Stimulated activated naive B cell treated with anti-CD40 and anti-IgM and Interleukin-4, amounts not matched to agents 10 μg/mL and 1 μg/mL and 100 μg/mL, for 72 hours (primary cell): ENCODE data around the gene POLD2.
"Not testable (repeated sequence)": the region's sequence is repeated elsewhere in the genome, so short reads cannot be mapped to it uniquely, and the experiment has no call there.

Experiments
- ATAC-seq, 2 donors: fragments of 150-1000 bp; cut with Tn5 transposase; replicated peaks; 2 replicates each; pipeline ENCODE4 v1.10.0; 2021; ENCODE audit warnings: moderate library complexity in 1 of 2
- DNase-seq: peaks from one replicate; pipeline ENCODE4 v3.0.0; 2021
- H3K27ac Mint-ChIP-seq: one replicate; pipeline ENCODE4 v1.8.0; 2022; ENCODE audit warnings: mild to moderate bottlenecking, mixed read lengths
- H3K27me3 Mint-ChIP-seq, 2 donors: one replicate each; pipeline ENCODE4 v1.8.0; 2022; ENCODE audit warnings: mixed read lengths in 2 of 2
- H3K36me3 Mint-ChIP-seq, 2 donors: one replicate each; pipeline ENCODE4 v1.8.0; 2022; ENCODE audit warnings: mixed read lengths in 2 of 2, mild to moderate bottlenecking in 1 of 2
- H3K4me1 Mint-ChIP-seq, 2 donors: one replicate each; pipeline ENCODE4 v1.8.0; 2022; ENCODE audit warnings: mixed read lengths in 2 of 2, mild to moderate bottlenecking in 1 of 2
- H3K4me3 Mint-ChIP-seq, 2 donors: one replicate each; pipeline ENCODE4 v1.8.0; 2022; ENCODE audit warnings: mild to moderate bottlenecking in 2 of 2, mixed read lengths in 2 of 2, moderate library complexity in 1 of 2
- H3K9me3 Mint-ChIP-seq, 2 donors: one replicate each; pipeline ENCODE4 v1.8.0; 2022; ENCODE audit warnings: mixed read lengths in 2 of 2, mild to moderate bottlenecking in 1 of 2

Gene POLD2

DNA sequence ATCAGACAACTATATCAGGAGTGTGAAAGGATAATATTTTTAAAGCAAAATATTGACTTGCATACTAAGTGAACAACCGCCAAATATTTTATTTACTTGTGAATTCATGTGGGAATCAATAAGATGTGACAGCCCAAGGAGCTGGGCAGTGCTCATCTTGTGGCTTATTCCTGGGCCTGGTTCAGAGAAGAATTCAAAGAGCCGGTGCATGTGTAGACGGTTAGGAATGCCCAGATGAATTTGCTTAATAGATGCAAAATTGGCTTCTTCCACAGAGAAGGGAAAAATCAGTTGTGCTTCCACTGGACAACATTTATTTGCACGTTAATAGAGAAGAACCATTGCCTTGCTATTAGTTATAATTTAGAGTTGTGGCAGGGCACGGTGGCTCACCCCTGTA lies 13.4 kb upstream of the POLD2 start:
- Mint-ChIP-seq H3K27me3 (peaks cover 0 to 15% of the 10 kb centered on the region in 2 donors), H3K4me1 (no peaks in the 10 kb centered on the region), H3K9me3 (no peaks in the 10 kb centered on the region), H3K4me3 (no peak overlapping the region), H3K36me3 (no peaks in the 10 kb centered on the region), H3K27ac (no peak overlapping the region)
- ATAC-seq (no peak), DNase-seq (no peak)

DNA sequence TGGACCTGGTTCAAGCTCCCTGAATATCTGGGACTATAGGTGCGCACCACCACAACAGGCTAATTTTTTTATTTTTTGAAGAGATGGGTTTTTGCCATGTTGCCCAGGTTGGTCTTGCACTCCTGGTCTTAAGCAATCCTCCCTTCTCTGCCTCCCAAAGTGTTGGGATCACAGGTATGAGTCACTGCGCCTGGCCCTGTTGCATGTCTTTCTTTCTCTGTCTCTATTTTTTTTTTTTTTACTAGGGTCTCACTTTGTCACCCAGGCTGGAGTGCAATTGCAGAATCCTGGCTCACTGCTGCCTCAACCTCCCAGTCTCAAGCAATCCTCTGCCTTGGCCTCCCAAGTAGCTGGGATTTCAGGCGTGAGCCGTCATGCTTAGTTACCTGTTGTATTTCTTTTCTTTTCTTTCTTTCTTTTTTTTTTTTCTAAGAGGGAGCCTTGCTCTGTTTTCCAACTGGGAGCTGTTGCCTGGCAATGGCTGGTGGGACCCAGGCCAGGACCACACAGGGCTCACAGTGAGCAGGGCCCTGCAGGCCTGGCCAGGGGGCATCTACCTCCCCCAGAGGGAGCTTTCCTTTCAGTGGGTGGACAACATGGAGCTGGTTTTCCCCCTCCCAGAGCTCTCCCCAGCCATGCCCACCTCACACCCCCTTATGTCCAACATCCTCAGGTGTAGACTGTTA lies 11.7 kb upstream of the POLD2 start:
- no peaks in the 10 kb centered on the region for H3K36me3 Mint-ChIP-seq
- H3K27me3 Mint-ChIP-seq, result peaks cover 0 to 12% of the 10 kb centered on the region in 2 donors
- no peak overlapping the region for H3K27ac Mint-ChIP-seq
- no peaks in the 10 kb centered on the region for H3K4me1 Mint-ChIP-seq
- no peaks in the 10 kb centered on the region for H3K9me3 Mint-ChIP-seq
- DNase-seq, result no peak
- ATAC-seq, result no peak
- no peak overlapping the region for H3K4me3 Mint-ChIP-seq

DNA sequence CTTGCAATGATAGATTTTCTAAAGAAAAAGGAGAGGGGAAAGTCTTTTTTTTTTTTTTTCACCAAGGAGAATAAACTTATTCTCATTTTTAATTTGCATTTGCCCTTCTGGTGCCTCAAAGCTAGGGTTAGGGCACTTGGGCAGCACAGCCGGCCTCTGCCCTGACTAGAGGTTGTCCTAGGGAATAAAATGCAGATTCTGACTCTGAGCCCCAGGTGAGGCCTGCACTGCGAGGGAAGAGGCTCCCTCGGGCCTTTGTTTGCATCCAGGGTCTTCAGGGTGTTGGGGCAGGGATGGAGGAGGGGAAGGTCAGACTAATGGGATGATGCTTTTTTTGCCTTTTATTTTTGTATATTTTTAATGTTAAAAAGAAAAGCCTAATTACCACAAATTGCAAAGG lies 9.9 kb upstream of the POLD2 start:
- H3K27me3 Mint-ChIP-seq, result no peaks in the 10 kb centered on the region
- H3K4me1 Mint-ChIP-seq, result no peaks in the 10 kb centered on the region
- no peak overlapping the region for H3K27ac Mint-ChIP-seq
- no peaks in the 10 kb centered on the region for H3K36me3 Mint-ChIP-seq
- no peak for ATAC-seq
- no peaks in the 10 kb centered on the region for H3K9me3 Mint-ChIP-seq
- no peak for DNase-seq
- H3K4me3 Mint-ChIP-seq, result no peak overlapping the region

DNA sequence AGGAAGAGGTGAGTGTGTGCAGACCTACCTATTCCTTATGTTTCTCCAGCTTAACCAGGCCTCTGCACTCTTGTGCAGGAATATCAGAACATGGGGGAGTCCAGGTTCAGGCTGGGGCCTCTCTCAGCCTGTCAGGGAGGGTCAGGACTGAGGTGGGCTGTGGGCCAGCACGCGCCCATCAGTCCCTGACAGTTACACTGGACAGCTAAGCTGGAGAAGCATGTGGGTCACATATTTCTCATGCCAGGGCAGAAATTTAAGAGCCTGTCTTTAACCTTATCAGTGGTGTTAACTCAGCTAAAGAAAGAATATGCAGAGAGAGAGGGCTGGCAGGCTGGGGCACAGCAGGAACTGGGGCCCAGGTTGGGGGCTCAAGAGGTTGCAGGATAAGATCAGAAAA lies 8.7 kb upstream of the POLD2 start:
- ATAC-seq (no peak), DNase-seq (no peak)
- H3K9me3 Mint-ChIP-seq, result peaks cover 7 to 9% of the 10 kb centered on the region in 2 donors
- no peak overlapping the region for H3K27ac Mint-ChIP-seq
- H3K36me3 Mint-ChIP-seq, result peaks cover 4% of the 10 kb centered on the region in 2 donors
- H3K4me3 Mint-ChIP-seq, result no peak overlapping the region
- no peaks in the 10 kb centered on the region for H3K4me1 Mint-ChIP-seq
- H3K27me3 Mint-ChIP-seq, result no peaks in the 10 kb centered on the region

DNA sequence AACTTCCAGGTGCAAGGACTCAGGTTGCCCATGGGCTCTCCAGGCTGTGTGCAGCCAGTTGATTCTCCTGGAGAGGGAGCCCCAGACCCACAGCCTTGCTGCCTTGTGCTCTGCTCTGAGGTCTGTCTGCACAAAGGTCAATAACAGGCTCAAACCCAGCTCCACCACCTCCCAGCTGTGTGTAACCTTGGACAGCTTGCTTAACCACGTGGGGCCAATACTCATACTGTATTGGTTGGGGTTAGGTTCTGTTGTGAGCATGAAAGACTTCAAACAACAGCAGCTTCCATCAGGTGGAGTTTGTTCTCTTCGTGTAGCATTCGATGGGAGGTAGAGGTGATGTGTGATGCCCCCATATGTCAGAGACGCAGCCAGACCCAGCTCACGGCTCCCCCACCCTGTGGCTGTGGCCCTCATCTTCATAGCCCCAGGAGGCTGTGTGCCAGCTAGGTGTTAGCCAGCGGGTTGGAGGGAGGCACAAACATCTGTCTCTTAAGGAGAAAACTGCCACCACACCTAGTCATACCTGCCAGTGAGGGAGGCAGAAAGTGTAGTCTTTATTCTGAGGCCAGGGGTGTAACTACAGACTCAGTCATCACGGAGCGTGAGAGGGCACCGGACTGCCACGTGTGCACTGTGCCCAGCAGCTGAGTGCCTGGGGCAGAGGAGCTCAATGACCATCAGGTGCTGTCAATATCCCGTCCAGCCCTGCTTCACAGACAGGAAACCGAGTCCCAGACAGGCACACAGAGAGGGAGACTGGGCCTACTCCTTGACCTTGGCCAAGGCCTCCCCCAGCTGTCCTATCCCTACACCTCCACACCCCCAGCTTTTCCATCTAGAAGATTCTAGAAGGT lies 8.1 kb upstream of the POLD2 start:
- Mint-ChIP-seq H3K4me1 (no peaks in the 10 kb centered on the region), H3K36me3 (peaks cover 4% of the 10 kb centered on the region in 2 donors), H3K27me3 (no peaks in the 10 kb centered on the region), H3K27ac (no peak overlapping the region), H3K9me3 (peaks cover 9% of the 10 kb centered on the region in 2 donors), H3K4me3 (no peak overlapping the region)
- DNase-seq (no peak), ATAC-seq (peak; percentile 49 to 58)

DNA sequence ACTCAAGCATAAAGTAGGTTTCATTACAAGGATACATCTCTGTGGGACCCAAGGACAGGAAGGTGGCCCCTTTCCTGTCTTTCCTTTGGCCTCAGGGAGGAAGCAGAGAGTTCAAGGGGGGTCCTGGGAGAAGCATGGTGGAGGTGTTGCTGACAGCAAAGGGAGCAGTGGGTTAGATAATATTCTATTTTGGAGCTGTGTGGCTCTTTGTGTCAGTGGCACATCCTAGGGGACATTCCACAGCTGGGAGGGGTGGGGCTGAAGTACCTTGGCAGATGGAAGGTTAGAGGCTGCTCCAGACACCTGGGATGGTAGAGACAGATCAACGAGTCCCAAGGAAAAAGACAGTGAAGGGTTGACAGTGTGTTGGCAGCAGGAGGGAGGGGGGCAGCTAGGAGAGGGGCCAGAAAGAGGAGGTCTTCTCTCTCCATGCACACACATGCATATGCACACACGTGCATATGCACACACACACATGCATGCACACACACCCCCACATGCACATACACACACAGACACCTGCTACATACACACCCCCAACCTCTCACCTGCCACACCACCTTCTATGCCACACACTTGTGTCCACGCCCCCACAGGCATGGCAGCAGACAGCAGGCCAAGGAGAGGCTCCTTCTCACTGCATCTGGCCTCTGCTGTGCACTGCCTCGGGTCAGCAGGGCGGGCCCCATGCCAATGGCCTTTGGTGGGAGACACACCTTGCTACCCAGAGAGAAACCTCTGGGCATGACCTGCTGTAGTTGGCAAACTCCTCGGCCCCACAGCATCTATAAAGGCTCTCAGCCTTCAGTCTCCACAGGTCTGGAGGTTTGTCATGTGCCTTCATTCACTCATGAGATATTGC lies 5.6 kb upstream of the POLD2 start:
- Mint-ChIP-seq H3K4me3 (no peak overlapping the region), H3K27me3 (no peaks in the 10 kb centered on the region), H3K27ac (no peak overlapping the region), H3K36me3 (peaks cover 4% of the 10 kb centered on the region in 2 donors), H3K9me3 (peaks cover 9% of the 10 kb centered on the region in 2 donors), H3K4me1 (peaks cover 3 to 5% of the 10 kb centered on the region in 2 donors)
- ATAC-seq (no peak), DNase-seq (no peak)

DNA sequence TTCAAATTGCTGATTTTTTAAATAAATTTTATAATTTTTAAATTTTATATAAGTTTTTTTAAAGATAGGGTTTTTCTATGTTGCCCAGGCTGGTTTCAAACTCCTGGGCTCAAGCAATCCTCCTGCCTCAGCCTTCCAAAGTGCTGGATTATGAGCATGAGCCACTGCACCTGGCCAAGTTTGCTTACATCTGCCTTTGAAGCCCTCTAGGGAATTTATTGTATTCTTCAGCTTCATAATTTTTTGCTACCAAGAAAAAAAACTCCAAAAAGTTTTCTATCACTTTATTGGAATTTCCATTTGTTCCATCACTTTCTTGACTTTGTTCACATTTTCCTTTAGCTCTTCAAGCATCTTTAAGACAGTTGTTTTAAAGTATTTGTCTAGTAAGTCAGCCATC lies 3.8 kb upstream of the POLD2 start:
- DNase-seq (no peak), ATAC-seq (no peak)
- no peak overlapping the region for H3K4me3 Mint-ChIP-seq
- peaks cover 9% of the 10 kb centered on the region in 2 donors for H3K9me3 Mint-ChIP-seq
- no peaks in the 10 kb centered on the region for H3K27me3 Mint-ChIP-seq
- peaks cover 4 to 11% of the 10 kb centered on the region in 2 donors for H3K36me3 Mint-ChIP-seq
- peaks cover 7 to 13% of the 10 kb centered on the region in 2 donors for H3K4me1 Mint-ChIP-seq
- no peak overlapping the region for H3K27ac Mint-ChIP-seq

DNA sequence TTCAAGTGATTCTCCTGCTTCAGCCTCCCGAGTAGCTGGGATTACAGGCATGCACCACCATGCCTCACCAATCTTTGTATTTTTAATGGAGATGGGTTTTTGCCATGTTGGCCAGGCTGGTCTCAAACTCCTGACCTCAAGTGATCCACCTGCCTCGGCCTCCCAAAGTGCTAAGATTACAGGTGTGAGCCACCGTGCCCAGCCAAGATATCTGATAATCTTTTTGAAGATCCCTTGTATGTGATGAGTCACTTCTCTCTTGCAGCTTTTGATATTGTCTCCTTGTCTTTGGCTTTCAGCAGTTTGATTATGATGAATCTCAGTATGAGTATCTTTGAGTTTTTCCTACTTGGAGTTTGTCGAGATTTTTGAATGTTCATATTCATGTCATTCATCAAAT lies 3.2 kb upstream of the POLD2 start:
- not testable (repeated sequence) for H3K27ac Mint-ChIP-seq, H3K4me3 Mint-ChIP-seq, ATAC-seq, H3K27me3 Mint-ChIP-seq, H3K9me3 Mint-ChIP-seq, DNase-seq
- H3K4me1 Mint-ChIP-seq, result peaks cover 10 to 19% of the 10 kb centered on the region in 2 donors
- peaks cover 4 to 15% of the 10 kb centered on the region in 2 donors for H3K36me3 Mint-ChIP-seq

DNA sequence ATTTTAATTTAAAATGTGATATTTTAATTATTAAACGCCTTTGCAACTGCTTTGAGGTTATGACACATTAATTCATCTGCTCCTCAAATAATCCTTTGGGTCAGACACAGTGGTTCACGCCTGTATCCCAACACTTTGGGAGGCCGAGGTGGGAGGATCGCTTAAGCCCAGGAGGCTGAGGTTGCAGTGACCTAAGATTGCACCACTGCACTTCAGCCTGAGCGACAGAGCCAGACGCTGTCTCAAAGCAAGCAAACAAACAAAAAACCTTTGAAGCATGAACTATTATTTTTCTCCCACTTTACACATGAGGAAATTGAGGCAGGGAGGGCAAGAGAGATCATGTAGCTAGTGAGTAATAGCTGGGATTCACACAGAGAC lies 1.5 kb upstream of the POLD2 start:
- H3K9me3 Mint-ChIP-seq, result peaks cover 9% of the 10 kb centered on the region in 2 donors

DNA sequence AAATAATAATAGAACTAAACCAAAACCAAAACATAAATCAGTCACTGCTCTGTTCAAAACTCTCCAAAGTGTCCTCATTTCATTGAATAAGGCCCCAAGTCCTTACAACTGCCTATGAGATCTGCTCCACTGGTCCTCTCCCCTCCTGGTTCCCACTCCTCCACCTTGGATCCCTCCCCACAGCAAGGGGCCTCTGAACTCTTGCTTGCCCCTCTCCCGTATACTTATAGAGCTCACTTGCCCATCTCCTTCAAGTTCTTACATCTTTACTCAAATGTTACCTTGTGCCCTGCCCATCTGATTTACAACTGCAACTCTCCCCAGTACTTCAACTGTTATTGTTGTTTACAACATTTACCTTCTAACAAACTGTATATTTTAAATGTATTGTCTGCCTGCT lies 819 bp downstream of the POLD2 start:
- H3K4me1 Mint-ChIP-seq, result peaks cover 28 to 48% of the 10 kb centered on the region in 2 donors
- peaks cover 29 to 49% of the 10 kb centered on the region in 2 donors for H3K36me3 Mint-ChIP-seq
- no peak for DNase-seq
- peak overlapping the region; percentile 87 for H3K27ac Mint-ChIP-seq
- peak overlapping the region; percentile 82 to 90 for H3K4me3 Mint-ChIP-seq
- no peak for ATAC-seq
- no peaks in the 10 kb centered on the region for H3K27me3 Mint-ChIP-seq
- H3K9me3 Mint-ChIP-seq, result peaks cover 3 to 4% of the 10 kb centered on the region in 2 donors

More for the DNA sequence above, 1.5 kb upstream of the POLD2 start:
- ATAC-seq, result no peak
- peaks cover 20 to 26% of the 10 kb centered on the region in 2 donors for H3K4me1 Mint-ChIP-seq
- no peaks in the 10 kb centered on the region for H3K27me3 Mint-ChIP-seq
- no peak overlapping the region for H3K27ac Mint-ChIP-seq
- H3K4me3 Mint-ChIP-seq, result no peak overlapping the region
- peaks cover 14 to 30% of the 10 kb centered on the region in 2 donors for H3K36me3 Mint-ChIP-seq
- no peak for DNase-seq

DNA sequence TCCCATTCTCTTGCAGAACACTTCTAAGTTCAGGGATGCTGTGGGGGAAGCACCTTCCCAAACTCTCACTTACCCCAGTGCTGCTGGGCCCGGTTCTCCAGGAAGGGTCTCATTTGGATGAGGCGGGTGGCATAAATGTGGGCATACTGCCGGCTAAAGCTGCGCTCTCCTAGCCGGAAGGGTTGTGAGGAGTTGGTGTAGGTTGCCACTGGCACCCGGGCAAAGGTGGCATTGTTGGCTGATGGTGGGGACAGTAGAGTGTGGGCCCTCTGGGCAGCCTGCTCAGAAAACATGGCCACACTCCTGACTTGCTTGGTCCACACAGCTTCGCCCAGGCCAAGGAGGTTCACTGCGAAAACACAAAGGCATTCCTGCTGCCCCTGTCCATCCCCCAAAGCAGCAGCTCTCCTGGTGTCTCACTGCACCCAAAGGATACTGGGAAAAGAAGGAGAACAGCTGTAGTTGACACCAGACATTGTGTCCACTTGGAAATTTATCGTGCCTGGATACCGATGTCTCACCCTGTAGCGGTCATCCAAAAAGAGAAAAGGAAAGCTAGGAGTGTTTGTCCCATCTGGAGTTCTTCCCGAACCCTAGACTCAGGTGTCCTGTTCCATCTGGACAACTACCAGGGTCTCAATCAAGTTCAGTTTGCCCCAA lies 1.5 kb downstream of the POLD2 start:
- Mint-ChIP-seq H3K4me1 (peaks cover 28 to 54% of the 10 kb centered on the region in 2 donors), H3K27me3 (no peaks in the 10 kb centered on the region), H3K9me3 (peaks cover 0 to 1% of the 10 kb centered on the region in 2 donors), H3K27ac (no peak overlapping the region), H3K4me3 (peak overlapping the region; percentile 40 to 90), H3K36me3 (peaks cover 31 to 52% of the 10 kb centered on the region in 2 donors)
- no peak for DNase-seq
- ATAC-seq, result no peak

DNA sequence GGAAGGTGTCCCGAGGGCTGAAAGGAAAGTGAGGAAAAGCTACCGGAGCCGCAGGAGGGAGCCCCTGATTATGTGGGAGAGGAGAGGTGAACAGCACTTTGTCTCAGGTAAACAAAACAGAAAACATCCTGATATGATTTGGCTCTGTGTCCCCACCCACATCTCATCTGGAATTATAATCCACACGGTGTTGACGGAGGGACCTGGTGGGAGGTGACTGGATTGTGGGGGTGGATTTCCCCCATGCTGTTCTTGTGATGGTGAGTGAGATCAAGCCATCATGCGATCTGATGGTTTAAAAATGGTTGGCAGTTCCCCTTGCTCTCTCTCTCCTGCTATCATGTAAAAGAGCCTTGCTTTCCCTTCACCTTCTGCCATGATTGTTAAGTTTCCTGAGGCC lies 3.0 kb downstream of the POLD2 start:
- Mint-ChIP-seq H3K36me3 (peaks cover 37 to 63% of the 10 kb centered on the region in 2 donors), H3K9me3 (no peaks in the 10 kb centered on the region), H3K4me1 (peaks cover 28 to 60% of the 10 kb centered on the region in 2 donors), H3K4me3 (no peak overlapping the region), H3K27me3 (no peaks in the 10 kb centered on the region), H3K27ac (no peak overlapping the region)
- DNase-seq (no peak), ATAC-seq (no peak)

DNA sequence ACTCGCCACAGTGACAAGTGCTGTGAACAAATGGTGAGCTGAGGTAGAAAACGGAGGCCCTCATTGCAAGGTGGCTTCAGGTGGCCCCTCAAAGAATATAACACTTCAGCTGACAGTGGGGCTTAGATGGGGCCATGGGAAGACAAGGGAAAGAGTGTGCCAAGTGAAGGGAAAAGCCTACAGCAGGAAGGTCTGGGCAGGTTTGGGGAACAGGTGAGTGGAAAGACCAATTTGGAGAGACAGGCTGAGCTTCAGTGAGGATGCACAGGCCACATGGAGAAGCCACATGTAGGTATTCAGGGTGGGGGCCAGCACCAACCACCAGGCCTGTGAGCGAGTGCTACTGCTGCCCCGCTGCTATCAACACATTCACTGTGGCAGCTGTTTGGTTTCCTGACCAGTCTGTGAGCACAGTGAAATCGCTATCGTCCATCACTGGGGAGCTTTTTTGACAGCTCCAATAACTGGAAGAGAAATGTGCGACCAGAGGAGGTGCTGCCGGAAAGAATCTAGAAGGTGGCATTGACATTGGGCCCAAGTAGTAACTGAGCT lies 3.4 kb downstream of the POLD2 start:
- no peak for DNase-seq
- no peaks in the 10 kb centered on the region for H3K27me3 Mint-ChIP-seq
- no peak overlapping the region for H3K4me3 Mint-ChIP-seq
- no peak for ATAC-seq
- H3K27ac Mint-ChIP-seq, result no peak overlapping the region
- no peaks in the 10 kb centered on the region for H3K9me3 Mint-ChIP-seq
- H3K4me1 Mint-ChIP-seq, result peaks cover 28 to 60% of the 10 kb centered on the region in 2 donors
- peaks cover 37 to 67% of the 10 kb centered on the region in 2 donors for H3K36me3 Mint-ChIP-seq
